Ishikawa (cell line): ENCODE measurements around the gene ASMTL.

ENCODE experiments used
- CEBPB ChIP-seq: IDR thresholded peaks from 2 replicates; pipeline ENCODE4 v1.6.1; 2012
- CREB1 ChIP-seq: IDR thresholded peaks from 2 replicates; pipeline ENCODE4 v1.6.1; 2012; ENCODE audit warnings: low read depth
- EGR1 ChIP-seq: IDR thresholded peaks from 2 replicates; pipeline ENCODE4 v1.6.1; 2012
- EP300 ChIP-seq: IDR thresholded peaks from 2 replicates; pipeline ENCODE4 v1.6.1; 2012; ENCODE audit warnings: borderline replicate concordance
- FOXM1 ChIP-seq: IDR thresholded peaks from 2 replicates; pipeline ENCODE4 v1.6.1; 2012; ENCODE audit warnings: low read depth, borderline replicate concordance
- MAX ChIP-seq: IDR thresholded peaks from 2 replicates; pipeline ENCODE4 v1.6.1; 2012
- NFIC ChIP-seq: IDR thresholded peaks from 2 replicates; pipeline ENCODE4 v1.6.1; 2012
- RAD21 ChIP-seq: IDR thresholded peaks from 2 replicates; pipeline ENCODE4 v1.6.1; 2012; ENCODE audit warnings: low read depth
- REST ChIP-seq: IDR thresholded peaks from 2 replicates; pipeline ENCODE4 v1.6.1; 2012; ENCODE audit warnings: low read depth, mild to moderate bottlenecking
- TAF1 ChIP-seq: IDR thresholded peaks from 2 replicates; pipeline ENCODE4 v1.6.1; 2012; ENCODE audit warnings: low read depth, mild to moderate bottlenecking
- TCF12 ChIP-seq: IDR thresholded peaks from 2 replicates; pipeline ENCODE4 v1.6.1; 2012; ENCODE audit warnings: low read depth
- TEAD4 ChIP-seq: IDR thresholded peaks from 2 replicates; pipeline ENCODE4 v1.6.1; 2012
- YY1 ChIP-seq: IDR thresholded peaks from 2 replicates; pipeline ENCODE4 v1.6.1; 2012; ENCODE audit warnings: low read depth
- ZBTB7A ChIP-seq: IDR thresholded peaks from 2 replicates; pipeline ENCODE4 v1.6.1; 2012; ENCODE audit warnings: low read depth
- TF ChIP-seq, protein P1 (sequence below): IDR thresholded peaks from 2 replicates; pipeline ENCODE4 v1.6.1; 2012

The ASMTL gene

DNA sequence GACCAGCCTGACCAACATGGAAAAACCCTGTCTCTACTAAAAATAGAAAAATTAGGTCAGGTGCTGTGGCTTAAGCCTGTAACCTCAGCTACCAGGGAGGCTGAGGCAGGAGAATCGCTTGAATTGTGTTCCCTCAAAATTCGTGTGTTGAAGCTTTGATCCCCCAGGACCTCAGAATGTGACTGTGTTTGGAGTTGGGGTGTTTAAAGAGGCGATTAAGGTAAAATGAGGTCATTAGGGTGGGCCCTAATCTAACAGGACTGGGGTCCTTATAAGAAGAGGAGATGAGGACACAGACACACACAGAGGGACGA lies 84.4 kb downstream of the ASMTL start:
- TF ChIP-seq REST (no peak), ZBTB7A (no peak), FOXM1 (no peak), EGR1 (no peak), TEAD4 (no peak), NFIC (no peak), TCF12 (no peak), CEBPB (no peak), CREB1 (no peak), MAX (no peak), YY1 (no peak), TAF1 (no peak), RAD21 (no peak), EP300 (no peak)
- TF ChIP-seq, protein P1, sequence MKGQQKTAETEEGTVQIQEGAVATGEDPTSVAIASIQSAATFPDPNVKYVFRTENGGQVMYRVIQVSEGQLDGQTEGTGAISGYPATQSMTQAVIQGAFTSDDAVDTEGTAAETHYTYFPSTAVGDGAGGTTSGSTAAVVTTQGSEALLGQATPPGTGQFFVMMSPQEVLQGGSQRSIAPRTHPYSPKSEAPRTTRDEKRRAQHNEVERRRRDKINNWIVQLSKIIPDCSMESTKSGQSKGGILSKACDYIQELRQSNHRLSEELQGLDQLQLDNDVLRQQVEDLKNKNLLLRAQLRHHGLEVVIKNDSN, result no peak

DNA sequence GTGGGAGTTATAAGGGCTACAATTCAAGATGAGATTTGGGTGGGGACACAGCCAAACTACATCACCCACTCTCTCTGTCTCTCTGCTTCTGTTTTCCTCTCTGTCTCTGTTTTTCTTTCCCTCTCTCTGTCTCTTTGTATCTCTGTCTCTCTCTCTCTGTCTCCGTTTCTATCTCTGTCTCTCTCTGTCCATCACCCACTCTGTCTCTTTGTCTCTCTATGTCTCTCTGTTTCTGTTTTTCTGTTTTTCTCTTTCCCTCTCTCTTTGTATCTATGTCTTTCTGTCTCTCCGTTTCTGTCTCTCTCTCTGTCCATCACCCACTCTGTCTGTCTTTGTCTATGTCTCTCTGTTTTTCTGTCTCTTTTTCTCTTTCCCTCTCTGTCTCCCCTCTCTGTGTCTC lies 90.8 kb downstream of the ASMTL start:
- TF ChIP-seq ZBTB7A (no peak), EGR1 (no peak), TAF1 (no peak), NFIC (no peak), FOXM1 (no peak), CEBPB (no peak), REST (no peak), YY1 (no peak), EP300 (no peak), RAD21 (no peak), MAX (no peak), TEAD4 (no peak), CREB1 (no peak), TCF12 (no peak)
- TF ChIP-seq, protein P1, result no peak

DNA sequence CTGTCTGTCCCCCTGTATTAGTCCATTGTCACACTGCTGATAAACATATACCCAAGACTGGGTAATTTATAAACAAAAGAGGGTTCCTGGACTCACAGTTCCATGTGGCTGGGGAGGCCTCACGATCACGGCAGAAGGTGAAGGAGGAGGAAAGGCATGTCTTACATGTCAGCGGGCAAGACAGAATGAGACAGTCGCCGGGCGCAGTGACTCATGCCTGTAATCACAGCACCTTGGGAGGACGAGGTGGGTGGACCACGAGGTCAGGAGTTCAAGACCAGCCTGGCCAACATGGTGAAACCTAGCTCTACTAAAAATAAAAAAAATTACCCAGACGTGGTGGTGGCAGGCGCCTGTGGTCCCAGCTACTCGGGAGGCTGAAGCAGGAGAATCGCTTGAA lies 91.4 kb downstream of the ASMTL start:
- TF ChIP-seq CREB1 (no peak), FOXM1 (no peak), EGR1 (no peak), RAD21 (no peak), REST (no peak), TEAD4 (no peak), MAX (no peak), NFIC (no peak)

GRCh38 chrX:1360171-1360570 lies 92.5 kb downstream of the ASMTL start:
- TF ChIP-seq EGR1, result no peak
- no peak for TF ChIP-seq RAD21
- no peak for TF ChIP-seq CEBPB
- no peak for TF ChIP-seq YY1
- TF ChIP-seq NFIC, result no peak
- no peak for TF ChIP-seq REST
- TF ChIP-seq TEAD4, result no peak
- no peak for TF ChIP-seq MAX
- TF ChIP-seq EP300, result no peak
- no peak for TF ChIP-seq TCF12
- TF ChIP-seq, protein P1, result no peak
- no peak for TF ChIP-seq ZBTB7A
- no peak for TF ChIP-seq CREB1
- TF ChIP-seq TAF1, result no peak
